Measurements from ENCODE around the gene CCNG2. TPM values are rescaled to one million over a fixed set of nuclear protein-coding genes. Genes with fewer than 3 reads are reported as not detected.

The CCNG2 gene
- total RNA-seq, 1 experiment from 2014 or later = 34.1 TPM

GRCh38 chr4:77196866-77197265, 39.9 kb downstream of the CCNG2 start:
- ChIA-PET RAD21 (ENCODE audit: low non-redundant PET in 1 of 2, low total read pairs in 2 of 2, uncharacterized antibody in 2 of 2, unreplicated experiment in 2 of 2) (no interaction called here), CTCF (no interaction called here), POLR2A (no interaction called here)
- Histone ChIP-seq H3K27me3 (ENCODE audit: insufficient read depth, low read length) (no peaks in the 10 kb centered on the region), H3K79me2 (ENCODE audit: insufficient read depth, low read length) (no peaks in the 10 kb centered on the region), H4K20me1 (ENCODE audit: insufficient read depth) (no peaks in the 10 kb centered on the region), H3K36me3 (ENCODE audit: control insufficient read depth in 1 of 2, insufficient read depth in 2 of 2, low read length in 2 of 2) (no peaks in the 10 kb centered on the region), H3K4me2 (ENCODE audit: low read length) (no peak overlapping the region), H3K9me3 (ENCODE audit: control insufficient read depth in 1 of 2, insufficient read depth in 1 of 2, low read depth in 1 of 2, low read length in 2 of 2) (no peaks in the 10 kb centered on the region), H3K9ac (ENCODE audit: low read length) (no peak overlapping the region), H3K27ac (ENCODE audit: low read depth, low read length) (no peak overlapping the region), H3K4me3 (replicated peaks in 1 of 2; ENCODE audit: low read depth in 1 of 2, low read length in 2 of 2) (no peak overlapping the region), H2AFZ (ENCODE audit: low read depth, low read length, poor library complexity, severe bottlenecking) (no peak overlapping the region), H3K4me1 (ENCODE audit: control insufficient read depth in 1 of 2, insufficient read depth in 2 of 2, low read length in 2 of 2) (no peaks in the 10 kb centered on the region; a peak in 1 of 4 replicates), H3K9me2 (ENCODE audit: insufficient read depth) (no peaks in the 10 kb centered on the region)
- DNase-seq (ENCODE audit: low read depth, low spot score) (no peak), ATAC-seq (no peak)
- intact Hi-C loops (cut with micrococcal nuclease) = no loop called here
- no TSS peak for BruUV-seq (replicated peaks)
- TF ChIP-seq, protein P1, sequence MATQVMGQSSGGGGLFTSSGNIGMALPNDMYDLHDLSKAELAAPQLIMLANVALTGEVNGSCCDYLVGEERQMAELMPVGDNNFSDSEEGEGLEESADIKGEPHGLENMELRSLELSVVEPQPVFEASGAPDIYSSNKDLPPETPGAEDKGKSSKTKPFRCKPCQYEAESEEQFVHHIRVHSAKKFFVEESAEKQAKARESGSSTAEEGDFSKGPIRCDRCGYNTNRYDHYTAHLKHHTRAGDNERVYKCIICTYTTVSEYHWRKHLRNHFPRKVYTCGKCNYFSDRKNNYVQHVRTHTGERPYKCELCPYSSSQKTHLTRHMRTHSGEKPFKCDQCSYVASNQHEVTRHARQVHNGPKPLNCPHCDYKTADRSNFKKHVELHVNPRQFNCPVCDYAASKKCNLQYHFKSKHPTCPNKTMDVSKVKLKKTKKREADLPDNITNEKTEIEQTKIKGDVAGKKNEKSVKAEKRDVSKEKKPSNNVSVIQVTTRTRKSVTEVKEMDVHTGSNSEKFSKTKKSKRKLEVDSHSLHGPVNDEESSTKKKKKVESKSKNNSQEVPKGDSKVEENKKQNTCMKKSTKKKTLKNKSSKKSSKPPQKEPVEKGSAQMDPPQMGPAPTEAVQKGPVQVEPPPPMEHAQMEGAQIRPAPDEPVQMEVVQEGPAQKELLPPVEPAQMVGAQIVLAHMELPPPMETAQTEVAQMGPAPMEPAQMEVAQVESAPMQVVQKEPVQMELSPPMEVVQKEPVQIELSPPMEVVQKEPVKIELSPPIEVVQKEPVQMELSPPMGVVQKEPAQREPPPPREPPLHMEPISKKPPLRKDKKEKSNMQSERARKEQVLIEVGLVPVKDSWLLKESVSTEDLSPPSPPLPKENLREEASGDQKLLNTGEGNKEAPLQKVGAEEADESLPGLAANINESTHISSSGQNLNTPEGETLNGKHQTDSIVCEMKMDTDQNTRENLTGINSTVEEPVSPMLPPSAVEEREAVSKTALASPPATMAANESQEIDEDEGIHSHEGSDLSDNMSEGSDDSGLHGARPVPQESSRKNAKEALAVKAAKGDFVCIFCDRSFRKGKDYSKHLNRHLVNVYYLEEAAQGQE (IDR thresholded peaks at IDR 0.05; ENCODE audit: low read depth) = no peak
- TF ChIP-seq FOSL1 (IDR thresholded peaks at IDR 0.05; ENCODE audit: low read depth) (no peak), ZNF274 (IDR thresholded peaks at IDR 0.05; ENCODE audit: low read depth, low read length) (no peak)

- no peaks in the 10 kb centered on the region for H3K9me2 ChIP-seq (ENCODE audit: insufficient read depth)
- H3K9me3 ChIP-seq (ENCODE audit: control insufficient read depth in 1 of 2, insufficient read depth in 1 of 2, low read depth in 1 of 2, low read length in 2 of 2) = no peaks in the 10 kb centered on the region
- no peaks in the 10 kb centered on the region for H3K79me2 ChIP-seq (ENCODE audit: insufficient read depth, low read length)
- CTCF ChIA-PET = no interaction called here
- no peak overlapping the region for H3K4me2 ChIP-seq (ENCODE audit: low read length)
- H3K27ac ChIP-seq (ENCODE audit: low read depth, low read length) = no peak overlapping the region
- H3K27me3 ChIP-seq (ENCODE audit: insufficient read depth, low read length) = no peaks in the 10 kb centered on the region
- POLR2A ChIA-PET = no interaction called here
- no peak overlapping the region for H3K4me3 ChIP-seq (replicated peaks in 1 of 2; ENCODE audit: low read depth in 1 of 2, low read length in 2 of 2)
- RAD21 ChIA-PET (ENCODE audit: low non-redundant PET in 1 of 2, low total read pairs in 2 of 2, uncharacterized antibody in 2 of 2, unreplicated experiment in 2 of 2) = no interaction called here
- DNase-seq (ENCODE audit: low read depth, low spot score) = no peak
- intact Hi-C loops (cut with micrococcal nuclease) = no loop called here
- no TSS peak for BruUV-seq (replicated peaks)
- no peak for ATAC-seq
- H3K9ac ChIP-seq (ENCODE audit: low read length) = no peak overlapping the region
- H3K4me1 ChIP-seq (ENCODE audit: control insufficient read depth in 1 of 2, insufficient read depth in 2 of 2, low read length in 2 of 2) = peaks cover 0 to 4% of the 10 kb centered on the region in 2 experiments; a peak in 1 of 4 replicates
- H4K20me1 ChIP-seq (ENCODE audit: insufficient read depth) = no peaks in the 10 kb centered on the region
- no peak overlapping the region for H2AFZ ChIP-seq (ENCODE audit: low read depth, low read length, poor library complexity, severe bottlenecking)
- H3K36me3 ChIP-seq (ENCODE audit: control insufficient read depth in 1 of 2, insufficient read depth in 2 of 2, low read length in 2 of 2) = no peaks in the 10 kb centered on the region
- no peak for TF ChIP-seq SRF (IDR thresholded peaks at IDR 0.05; ENCODE audit: low read depth)
- TF ChIP-seq RAD21 (IDR thresholded peaks at IDR 0.05; ENCODE audit: low read depth) = no peak
- TF ChIP-seq POLR2AphosphoS5 (IDR thresholded peaks at IDR 0.05; ENCODE audit: low read depth, low read length) = no peak
- no peak for TF ChIP-seq EZH2phosphoT487 (IDR thresholded peaks at IDR 0.05; ENCODE audit: borderline replicate concordance)
- TF ChIP-seq CEBPB (IDR thresholded peaks at IDR 0.05; ENCODE audit: low read depth) = no peak
- TF ChIP-seq, protein P2, sequence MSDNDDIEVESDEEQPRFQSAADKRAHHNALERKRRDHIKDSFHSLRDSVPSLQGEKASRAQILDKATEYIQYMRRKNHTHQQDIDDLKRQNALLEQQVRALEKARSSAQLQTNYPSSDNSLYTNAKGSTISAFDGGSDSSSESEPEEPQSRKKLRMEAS (IDR thresholded peaks at IDR 0.05) = no peak
- TF ChIP-seq, protein P1 (IDR thresholded peaks at IDR 0.05; ENCODE audit: low read depth) = no peak
- no peak for TF ChIP-seq SIN3A (IDR thresholded peaks at IDR 0.05; ENCODE audit: low read depth)
- no peak for TF ChIP-seq ZNF274 (IDR thresholded peaks at IDR 0.05; ENCODE audit: low read depth, low read length)
- TF ChIP-seq JUND (IDR thresholded peaks at IDR 0.05) = no peak
- no peak for TF ChIP-seq FOSL1 (IDR thresholded peaks at IDR 0.05; ENCODE audit: low read depth)
These were observed 40.4 kb downstream of the CCNG2 start for GRCh38 chr4:77197361-77197760.
